ENCODE data around the gene KCNQ5.
"Not testable (repeated sequence)": the region's sequence is repeated elsewhere in the genome, so short reads cannot be mapped to it uniquely, and the experiment has no call there.

Gene KCNQ5

GRCh38 chr6:73225396-73225795 is 603.5 kb downstream of the KCNQ5 start, which contains the start of gene KHDC1L:
KHDC1L (minus strand) TSS chr6:73225496; CDS start chr6:73225408, 88 bp downstream.
- Histone ChIP-seq H3K9ac (ENCODE audit: low read depth in 1 of 2, low read length in 2 of 2) (no peak within 1 kb of the TSS), H3K27ac (ENCODE audit: low read depth in 2 of 2, low read length in 2 of 2) (no peak within 1 kb of the TSS), H3K9me3 (ENCODE audit: control insufficient read depth in 2 of 2, low read length in 2 of 2) (no peaks in the 10 kb centered on the region), H3K36me3 (ENCODE audit: control insufficient read depth in 2 of 2, insufficient read depth in 2 of 2, low read length in 2 of 2) (no peaks in the 10 kb centered on the region), H3K4me3 (ENCODE audit: low read length in 2 of 2) (no peak within 1 kb of the TSS), H3K27me3 (ENCODE audit: control insufficient read depth in 2 of 2, insufficient read depth in 2 of 2, low read length in 2 of 2) (no peaks in the 10 kb centered on the region), H3K4me1 (ENCODE audit: control insufficient read depth in 2 of 2, insufficient read depth in 2 of 2, low read length in 2 of 2) (no peaks in the 10 kb centered on the region)

- no peaks in the 10 kb centered on the region for H3K9me3 ChIP-seq (ENCODE audit: control insufficient read depth in 2 of 2, low read length in 2 of 2)
- no peak overlapping the region for H3K9ac ChIP-seq (ENCODE audit: low read depth in 1 of 2, low read length in 2 of 2)
- no peaks in the 10 kb centered on the region for H3K4me1 ChIP-seq (ENCODE audit: control insufficient read depth in 2 of 2, insufficient read depth in 2 of 2, low read length in 2 of 2)
- H3K4me3 ChIP-seq (ENCODE audit: low read length in 2 of 2) = no peak overlapping the region
- no peak overlapping the region for H3K27ac ChIP-seq (ENCODE audit: low read depth in 2 of 2, low read length in 2 of 2)
- no peaks in the 10 kb centered on the region for H3K36me3 ChIP-seq (ENCODE audit: control insufficient read depth in 2 of 2, insufficient read depth in 2 of 2, low read length in 2 of 2)
- H3K27me3 ChIP-seq (ENCODE audit: control insufficient read depth in 2 of 2, insufficient read depth in 2 of 2, low read length in 2 of 2) = no peaks in the 10 kb centered on the region
Measured at GRCh38 chr6:73227606-73228255, 605.9 kb downstream of the KCNQ5 start.

GRCh38 chr6:73231986-73232391 is 610.1 kb downstream of the KCNQ5 start:
- H3K27ac ChIP-seq (ENCODE audit: low read depth in 2 of 2, low read length in 2 of 2) = no peak overlapping the region
- no peaks in the 10 kb centered on the region for H3K9me3 ChIP-seq (ENCODE audit: control insufficient read depth in 2 of 2, low read length in 2 of 2)
- H3K4me1 ChIP-seq (ENCODE audit: control insufficient read depth in 2 of 2, insufficient read depth in 2 of 2, low read length in 2 of 2) = no peaks in the 10 kb centered on the region
- H3K27me3 ChIP-seq (ENCODE audit: control insufficient read depth in 2 of 2, insufficient read depth in 2 of 2, low read length in 2 of 2) = no peaks in the 10 kb centered on the region
- no peak overlapping the region for H3K4me3 ChIP-seq (ENCODE audit: low read length in 2 of 2)
- no peaks in the 10 kb centered on the region for H3K36me3 ChIP-seq (ENCODE audit: control insufficient read depth in 2 of 2, insufficient read depth in 2 of 2, low read length in 2 of 2)
- H3K9ac ChIP-seq (ENCODE audit: low read depth in 1 of 2, low read length in 2 of 2) = no peak overlapping the region

GRCh38 chr6:73233048-73233447 is 611.2 kb downstream of the KCNQ5 start:
- Histone ChIP-seq H3K4me3 (ENCODE audit: low read length in 2 of 2) (no peak overlapping the region), H3K9ac (ENCODE audit: low read depth in 1 of 2, low read length in 2 of 2) (no peak overlapping the region), H3K27me3 (ENCODE audit: control insufficient read depth in 2 of 2, insufficient read depth in 2 of 2, low read length in 2 of 2) (no peaks in the 10 kb centered on the region), H3K36me3 (ENCODE audit: control insufficient read depth in 2 of 2, insufficient read depth in 2 of 2, low read length in 2 of 2) (no peaks in the 10 kb centered on the region), H3K4me1 (ENCODE audit: control insufficient read depth in 2 of 2, insufficient read depth in 2 of 2, low read length in 2 of 2) (no peaks in the 10 kb centered on the region), H3K27ac (ENCODE audit: low read depth in 2 of 2, low read length in 2 of 2) (no peak overlapping the region), H3K9me3 (ENCODE audit: control insufficient read depth in 2 of 2, low read length in 2 of 2) (no peaks in the 10 kb centered on the region)

- not testable (repeated sequence) for H3K27ac ChIP-seq (ENCODE audit: low read depth in 2 of 2, low read length in 2 of 2); H3K9me3 ChIP-seq (ENCODE audit: control insufficient read depth in 2 of 2, low read length in 2 of 2); H3K4me1 ChIP-seq (ENCODE audit: control insufficient read depth in 2 of 2, insufficient read depth in 2 of 2, low read length in 2 of 2); H3K4me3 ChIP-seq (ENCODE audit: low read length in 2 of 2); H3K27me3 ChIP-seq (ENCODE audit: control insufficient read depth in 2 of 2, insufficient read depth in 2 of 2, low read length in 2 of 2); H3K9ac ChIP-seq (ENCODE audit: low read depth in 1 of 2, low read length in 2 of 2); H3K36me3 ChIP-seq (ENCODE audit: control insufficient read depth in 2 of 2, insufficient read depth in 2 of 2, low read length in 2 of 2)
Measured at GRCh38 chr6:73233971-73234370, 612.1 kb downstream of the KCNQ5 start.

- Histone ChIP-seq H3K4me1 (ENCODE audit: control insufficient read depth in 2 of 2, insufficient read depth in 2 of 2, low read length in 2 of 2) (no peaks in the 10 kb centered on the region), H3K9ac (ENCODE audit: low read depth in 1 of 2, low read length in 2 of 2) (no peak overlapping the region), H3K36me3 (ENCODE audit: control insufficient read depth in 2 of 2, insufficient read depth in 2 of 2, low read length in 2 of 2) (no peaks in the 10 kb centered on the region), H3K27me3 (ENCODE audit: control insufficient read depth in 2 of 2, insufficient read depth in 2 of 2, low read length in 2 of 2) (no peaks in the 10 kb centered on the region), H3K27ac (ENCODE audit: low read depth in 2 of 2, low read length in 2 of 2) (no peak overlapping the region), H3K9me3 (ENCODE audit: control insufficient read depth in 2 of 2, low read length in 2 of 2) (no peaks in the 10 kb centered on the region), H3K4me3 (ENCODE audit: low read length in 2 of 2) (no peak overlapping the region)
Measured at GRCh38 chr6:73234733-73235132, 612.9 kb downstream of the KCNQ5 start.

- Histone ChIP-seq H3K4me1 (ENCODE audit: control insufficient read depth in 2 of 2, insufficient read depth in 2 of 2, low read length in 2 of 2) (no peaks in the 10 kb centered on the region), H3K36me3 (ENCODE audit: control insufficient read depth in 2 of 2, insufficient read depth in 2 of 2, low read length in 2 of 2) (no peaks in the 10 kb centered on the region), H3K27ac (ENCODE audit: low read depth in 2 of 2, low read length in 2 of 2) (no peak overlapping the region), H3K9me3 (ENCODE audit: control insufficient read depth in 2 of 2, low read length in 2 of 2) (no peaks in the 10 kb centered on the region), H3K9ac (ENCODE audit: low read depth in 1 of 2, low read length in 2 of 2) (no peak overlapping the region), H3K27me3 (ENCODE audit: control insufficient read depth in 2 of 2, insufficient read depth in 2 of 2, low read length in 2 of 2) (no peaks in the 10 kb centered on the region), H3K4me3 (ENCODE audit: low read length in 2 of 2) (no peak overlapping the region)
Measured at GRCh38 chr6:73236144-73236750, 614.4 kb downstream of the KCNQ5 start.

GRCh38 chr6:73240730-73241129 is 618.9 kb downstream of the KCNQ5 start:
- Histone ChIP-seq H3K9me3 (ENCODE audit: control insufficient read depth in 2 of 2, low read length in 2 of 2) (no peaks in the 10 kb centered on the region), H3K27me3 (ENCODE audit: control insufficient read depth in 2 of 2, insufficient read depth in 2 of 2, low read length in 2 of 2) (no peaks in the 10 kb centered on the region), H3K4me1 (ENCODE audit: control insufficient read depth in 2 of 2, insufficient read depth in 2 of 2, low read length in 2 of 2) (no peaks in the 10 kb centered on the region), H3K36me3 (ENCODE audit: control insufficient read depth in 2 of 2, insufficient read depth in 2 of 2, low read length in 2 of 2) (no peaks in the 10 kb centered on the region), H3K27ac (ENCODE audit: low read depth in 2 of 2, low read length in 2 of 2) (no peak overlapping the region), H3K4me3 (ENCODE audit: low read length in 2 of 2) (no peak overlapping the region), H3K9ac (ENCODE audit: low read depth in 1 of 2, low read length in 2 of 2) (no peak overlapping the region)

- H3K27me3 ChIP-seq (ENCODE audit: control insufficient read depth in 2 of 2, insufficient read depth in 2 of 2, low read length in 2 of 2) = no peaks in the 10 kb centered on the region
- no peak overlapping the region for H3K27ac ChIP-seq (ENCODE audit: low read depth in 2 of 2, low read length in 2 of 2)
- no peak overlapping the region for H3K4me3 ChIP-seq (ENCODE audit: low read length in 2 of 2)
- H3K36me3 ChIP-seq (ENCODE audit: control insufficient read depth in 2 of 2, insufficient read depth in 2 of 2, low read length in 2 of 2) = no peaks in the 10 kb centered on the region
- H3K4me1 ChIP-seq (ENCODE audit: control insufficient read depth in 2 of 2, insufficient read depth in 2 of 2, low read length in 2 of 2) = no peaks in the 10 kb centered on the region
- no peaks in the 10 kb centered on the region for H3K9me3 ChIP-seq (ENCODE audit: control insufficient read depth in 2 of 2, low read length in 2 of 2)
- H3K9ac ChIP-seq (ENCODE audit: low read depth in 1 of 2, low read length in 2 of 2) = no peak overlapping the region
Measured at GRCh38 chr6:73242001-73242400, 620.1 kb downstream of the KCNQ5 start.
